HG03280 (cell line): ENCODE results near the gene GRK1.

Experiments used
- ATAC-seq: cut with Tn5 transposase; IDR thresholded peaks from one replicate; pipeline ENCODE4 v1.9.1; 2021; ENCODE audit warnings: mild to moderate bottlenecking, moderate library complexity; ENCODE audit not compliant: unreplicated experiment

Gene GRK1

DNA sequence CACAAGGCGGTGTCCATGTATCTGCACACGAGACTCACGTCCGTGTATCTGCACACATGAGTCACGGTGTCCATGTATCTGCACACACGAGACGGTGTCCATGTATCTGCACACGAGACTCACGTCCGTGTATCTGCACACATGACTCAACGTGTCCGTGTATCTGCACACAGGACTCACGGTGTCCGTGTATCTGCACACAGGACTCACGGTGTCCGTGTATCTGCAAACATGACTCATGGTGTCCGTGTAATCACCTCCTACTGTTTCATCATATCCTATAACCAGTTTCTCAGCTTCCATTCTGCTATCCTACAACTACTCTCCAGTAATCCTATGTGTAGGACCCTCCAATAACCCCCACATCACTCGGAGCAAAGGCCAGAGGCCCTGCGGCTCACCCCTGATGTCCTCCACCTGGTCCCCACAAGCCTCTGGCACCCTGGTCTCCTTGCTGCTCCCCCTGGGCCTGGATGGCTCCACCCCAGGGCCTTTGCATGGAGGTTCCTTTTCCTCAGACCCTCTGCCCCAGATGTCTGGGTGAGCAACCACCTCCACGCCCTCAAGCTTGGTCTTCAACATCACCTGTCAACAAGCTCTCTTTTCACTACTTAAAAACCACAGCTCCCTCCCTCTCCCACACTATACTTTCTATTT lies 89.5 kb downstream of the GRK1 start:
- no peak for ATAC-seq

DNA sequence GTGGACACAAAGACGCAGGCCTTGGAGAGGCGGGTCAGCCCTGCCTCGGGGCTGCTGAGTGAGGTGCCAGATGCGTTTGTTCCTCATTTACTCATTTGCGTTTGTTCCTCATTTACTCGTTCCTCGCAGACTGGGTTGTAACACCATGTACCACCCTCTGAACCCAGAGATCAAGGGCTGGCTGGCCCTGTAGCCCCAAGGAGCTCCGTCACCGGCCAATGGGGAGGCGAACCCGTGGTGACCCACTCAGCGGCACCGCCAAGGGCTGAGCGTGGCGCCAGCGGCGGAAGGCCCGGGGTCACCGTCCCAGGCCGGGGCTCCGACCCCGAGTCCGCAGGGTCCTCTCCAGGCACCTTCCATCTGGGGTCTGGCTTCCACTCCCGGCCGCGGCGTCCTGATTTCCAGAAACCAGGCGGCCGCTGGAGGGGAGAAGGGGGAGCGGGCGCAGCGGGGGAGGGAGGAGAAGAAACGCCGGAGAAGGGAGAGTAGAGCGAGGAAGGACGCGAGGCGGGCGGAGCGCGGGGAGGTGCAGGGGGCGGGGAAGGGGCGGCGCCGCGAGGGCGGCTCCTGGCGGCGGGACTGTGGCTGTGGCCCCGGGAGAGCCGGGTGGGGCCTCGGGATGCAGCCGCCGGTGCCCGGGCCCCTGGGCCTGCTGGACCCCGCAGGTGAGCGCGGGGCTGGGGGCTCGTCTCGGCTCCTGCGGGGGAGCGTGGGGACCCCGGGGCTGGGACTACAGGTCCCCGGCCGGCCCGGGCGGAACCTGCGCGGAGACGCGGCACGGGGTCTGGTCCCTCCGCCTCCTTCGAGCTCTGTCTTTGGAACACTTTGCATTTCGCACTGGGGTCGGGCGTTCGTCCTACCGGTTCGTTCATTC lies 91.9 kb downstream of the GRK1 start, which contains the start of gene TMEM255B:
TMEM255B (plus strand) TSS at position 576 of the 874 bp plus-strand sequence; CDS start at position 620, 44 bp downstream.
- ATAC-seq = peak; percentile 71

DNA sequence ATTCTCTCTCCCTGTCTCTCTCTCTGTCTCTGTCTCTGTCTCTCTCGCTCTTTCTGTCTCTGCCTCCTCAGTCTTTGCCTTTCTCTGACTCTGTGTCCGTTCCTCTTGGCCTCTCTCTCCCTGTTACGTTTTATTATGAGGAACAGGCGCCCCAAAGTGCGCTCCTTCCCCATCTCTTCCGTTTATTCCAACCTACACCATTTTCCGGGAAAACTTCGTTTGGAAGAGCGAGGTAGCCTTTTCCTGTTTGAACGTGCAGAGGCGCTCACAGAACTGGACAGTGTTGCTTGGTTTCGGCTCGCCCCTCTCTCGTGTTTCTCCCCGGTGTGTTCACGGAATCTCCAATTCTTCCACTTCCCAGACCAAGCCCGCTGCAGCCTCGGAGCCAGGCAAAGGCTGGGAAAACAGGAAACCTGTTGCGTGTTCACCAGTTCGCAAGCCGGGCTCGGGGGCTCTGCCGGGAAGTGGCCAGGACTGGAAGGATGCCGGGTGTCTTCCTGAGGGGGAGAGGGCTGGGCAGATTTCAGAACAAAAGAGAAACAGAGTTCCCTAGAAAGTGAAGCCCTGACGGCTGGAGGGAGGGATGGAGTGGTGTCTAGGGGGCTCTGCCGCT lies 92.6 kb downstream of the GRK1 start:
- ATAC-seq = no peak

DNA sequence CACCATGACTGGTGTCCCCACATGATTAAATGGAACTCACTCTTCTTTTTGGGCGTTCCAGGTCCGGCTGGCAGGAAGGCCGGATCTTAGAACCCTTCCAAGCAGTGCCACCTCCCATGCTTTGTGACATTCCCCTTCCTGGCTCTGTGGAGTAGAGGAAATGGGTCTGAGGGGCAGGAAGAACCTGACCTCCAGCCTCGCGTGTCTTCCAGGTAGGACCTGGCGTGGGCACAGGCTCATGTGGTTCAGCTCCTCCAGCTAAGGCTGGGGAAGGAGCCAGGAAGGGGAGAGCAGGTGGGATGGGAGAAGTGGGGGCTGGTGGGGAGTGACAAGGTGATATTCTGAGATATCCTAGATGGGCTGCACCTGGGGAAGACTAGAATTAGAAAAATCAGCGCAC lies 94.1 kb downstream of the GRK1 start:
- ATAC-seq = no peak

DNA sequence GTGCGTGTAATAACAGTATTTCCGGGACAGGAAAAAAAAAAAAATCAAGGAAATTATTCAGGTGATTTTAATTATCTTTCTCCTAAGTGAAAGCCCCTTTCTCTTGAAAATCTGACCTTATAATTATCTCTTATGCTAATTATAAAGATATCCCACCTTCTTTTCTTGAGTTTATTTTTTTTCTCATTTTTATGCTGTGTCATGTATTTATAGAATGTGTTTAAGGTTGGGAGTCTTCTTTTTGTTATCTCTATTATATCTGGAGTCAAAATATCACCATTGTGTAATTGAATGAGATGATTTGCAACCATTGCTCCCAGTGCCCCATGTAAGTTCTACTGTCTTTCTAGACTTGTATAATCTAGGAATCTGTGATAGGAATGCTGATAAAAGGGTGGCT lies 95.1 kb downstream of the GRK1 start:
- ATAC-seq = no peak

DNA sequence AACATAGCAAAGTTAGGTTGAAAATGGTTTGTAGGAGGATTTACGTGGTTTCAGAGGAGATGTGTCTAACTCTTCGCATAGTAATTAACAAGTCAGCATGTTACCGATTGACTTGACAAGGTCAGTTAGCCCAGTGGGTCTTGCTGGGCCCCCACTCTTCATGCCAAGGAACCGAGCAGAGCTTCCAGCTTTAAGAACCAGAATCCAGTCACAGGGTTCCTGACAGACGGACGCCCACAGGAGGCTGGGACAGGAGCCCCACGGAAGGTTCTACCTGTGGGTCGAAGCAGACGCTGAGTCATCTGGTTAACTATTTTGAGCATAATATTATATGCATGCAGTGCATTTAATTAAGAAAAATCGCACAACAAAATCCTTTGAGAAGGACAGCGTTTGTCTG lies 95.5 kb downstream of the GRK1 start:
- no peak for ATAC-seq

DNA sequence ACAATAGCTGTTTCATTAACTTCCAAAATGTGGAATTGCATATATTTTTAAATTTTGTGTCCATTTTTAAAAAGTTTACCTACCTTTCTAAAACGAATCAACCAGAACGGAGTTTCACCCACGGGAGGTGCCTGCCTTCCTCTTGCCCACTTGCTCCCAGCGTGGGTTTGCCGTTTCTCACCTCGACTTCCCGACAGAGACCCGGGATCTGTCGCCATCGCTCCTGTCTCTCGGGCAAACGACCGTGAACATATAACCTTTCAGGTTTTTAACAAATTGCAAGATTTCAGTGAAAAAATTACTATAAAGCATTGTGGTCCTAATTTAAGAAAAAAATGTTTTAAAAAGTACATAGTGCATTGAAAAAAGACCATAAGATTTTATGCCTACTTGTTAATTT lies 96.2 kb downstream of the GRK1 start:
- ATAC-seq = no peak

DNA sequence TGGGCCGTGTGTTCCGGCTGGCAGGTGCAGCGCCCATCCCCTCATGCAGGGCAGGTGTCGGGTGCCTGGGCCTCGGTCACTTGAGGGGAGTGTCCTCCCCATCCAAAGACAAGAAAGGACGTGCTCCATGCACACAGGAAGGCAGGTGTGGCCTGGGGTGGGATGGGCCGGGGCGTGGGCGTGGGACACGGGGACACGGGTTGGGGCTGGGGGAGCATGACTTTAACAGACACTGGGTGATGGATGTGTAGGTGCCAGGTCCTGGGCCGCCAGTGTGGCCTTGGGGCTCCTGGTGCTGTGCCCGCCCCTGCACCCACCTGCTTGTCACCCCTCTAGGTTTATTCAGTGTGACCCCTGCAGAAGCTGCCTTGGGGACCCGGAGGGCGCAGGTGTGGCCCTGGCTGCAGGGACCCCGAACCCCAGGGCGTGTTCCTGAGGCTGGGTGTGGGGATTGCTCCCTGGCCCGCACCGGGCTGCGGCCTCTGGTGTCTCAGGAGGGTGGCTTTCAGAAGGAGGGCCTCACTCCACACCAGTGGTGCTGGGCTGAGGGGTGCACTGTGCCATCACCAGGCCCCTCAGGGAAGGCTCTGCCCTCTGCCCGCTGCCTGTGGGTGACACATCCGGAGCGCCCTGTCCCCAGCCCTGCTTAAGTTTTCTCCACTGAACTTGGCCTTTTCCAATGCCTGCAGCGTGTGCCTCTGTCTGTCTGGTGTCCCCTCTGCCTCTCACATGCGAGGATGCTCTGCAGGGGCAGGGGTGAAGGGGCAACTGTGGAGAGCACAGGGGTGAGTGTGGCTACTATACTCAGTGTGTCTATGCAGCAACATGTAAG lies 97.2 kb downstream of the GRK1 start:
- ATAC-seq = no peak

DNA sequence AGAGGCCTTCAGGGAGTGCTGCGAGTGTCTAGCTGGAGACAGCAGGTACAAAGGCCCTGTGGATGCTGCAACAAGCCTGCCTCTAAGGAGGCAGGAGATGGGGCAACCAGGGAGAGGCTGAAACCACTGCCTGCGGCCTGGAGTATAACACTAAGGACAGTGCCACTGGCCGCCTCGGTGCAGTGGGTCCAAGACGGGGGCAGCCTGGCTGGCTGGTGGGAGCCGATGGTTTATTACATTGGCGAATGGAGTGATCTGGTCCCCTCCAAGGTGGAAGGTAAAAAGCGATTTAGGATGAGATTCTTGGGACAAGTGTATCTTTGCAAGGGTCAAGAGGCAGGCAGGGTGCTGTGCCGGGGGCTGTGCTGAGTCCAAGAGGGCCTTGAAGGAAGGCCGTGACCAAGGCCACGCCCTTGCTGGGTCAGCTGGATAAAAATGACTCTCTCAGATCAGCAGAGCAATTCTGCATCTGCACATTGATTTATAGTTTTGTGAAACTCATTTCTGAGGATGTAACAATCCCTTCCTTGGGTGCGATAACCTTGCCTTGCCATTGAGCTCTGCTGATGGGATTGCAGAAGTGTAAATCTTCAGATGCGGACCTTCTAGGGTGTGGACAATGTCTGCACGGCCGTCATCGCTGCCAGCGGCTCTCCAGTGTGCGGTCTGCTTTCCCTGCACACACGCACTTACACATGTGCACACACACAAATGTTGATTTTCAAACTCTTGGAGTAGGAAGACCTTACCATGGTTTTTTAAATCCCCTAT lies 98.0 kb downstream of the GRK1 start:
- no peak for ATAC-seq

DNA sequence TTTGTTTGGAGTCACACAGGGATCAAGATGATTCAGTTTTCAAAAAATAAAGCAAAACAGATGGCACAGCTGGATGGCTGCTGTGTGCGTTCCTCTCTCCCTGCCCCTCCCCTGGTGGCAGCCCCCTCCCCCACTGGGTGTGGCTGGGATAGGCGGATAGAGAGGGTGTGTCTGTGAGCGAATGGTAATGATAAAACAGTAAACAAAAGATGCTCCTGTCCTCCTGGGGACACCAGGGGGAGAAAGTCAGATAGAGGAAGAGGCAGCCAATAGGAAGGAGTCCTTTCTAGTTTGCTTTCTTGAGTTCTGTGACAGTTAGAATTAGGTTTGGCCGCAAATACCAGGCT lies 98.5 kb downstream of the GRK1 start:
- no peak for ATAC-seq

DNA sequence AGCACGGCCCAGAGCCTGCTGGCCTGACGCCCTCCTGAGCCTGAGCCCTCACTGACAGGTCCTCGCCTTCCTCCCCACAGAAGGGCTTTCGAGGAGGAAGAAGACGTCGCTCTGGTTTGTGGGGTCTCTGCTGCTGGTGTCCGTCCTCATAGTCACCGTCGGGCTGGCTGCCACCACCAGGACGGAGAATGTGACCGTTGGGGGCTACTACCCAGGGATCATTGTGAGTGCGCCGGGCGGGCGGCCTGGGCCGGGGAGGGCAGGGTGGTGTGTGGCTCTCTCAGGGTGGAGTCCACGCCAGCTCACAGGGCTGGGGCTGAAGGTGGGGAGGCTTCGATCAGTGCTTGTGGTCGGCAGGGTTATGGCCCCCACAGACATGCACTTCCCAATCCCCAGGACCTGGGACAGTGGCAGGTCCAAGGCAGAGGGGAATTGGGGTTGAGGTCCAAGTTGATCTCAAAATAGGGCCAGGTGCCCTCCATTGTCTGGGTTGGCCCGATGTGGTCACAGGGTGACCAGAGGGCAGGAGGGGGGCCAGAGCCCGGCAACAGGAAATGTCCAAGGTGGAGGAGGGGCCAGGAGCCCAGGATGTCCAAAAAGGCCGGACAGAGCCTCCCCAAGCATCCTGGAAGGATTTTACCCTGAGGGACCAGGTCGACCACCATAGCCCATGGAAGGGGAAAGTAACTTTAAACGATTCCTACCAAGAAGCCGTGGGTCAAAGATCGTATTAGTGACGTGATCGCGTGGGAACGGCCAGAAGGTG lies 99.2 kb downstream of the GRK1 start:
- no peak for ATAC-seq

DNA sequence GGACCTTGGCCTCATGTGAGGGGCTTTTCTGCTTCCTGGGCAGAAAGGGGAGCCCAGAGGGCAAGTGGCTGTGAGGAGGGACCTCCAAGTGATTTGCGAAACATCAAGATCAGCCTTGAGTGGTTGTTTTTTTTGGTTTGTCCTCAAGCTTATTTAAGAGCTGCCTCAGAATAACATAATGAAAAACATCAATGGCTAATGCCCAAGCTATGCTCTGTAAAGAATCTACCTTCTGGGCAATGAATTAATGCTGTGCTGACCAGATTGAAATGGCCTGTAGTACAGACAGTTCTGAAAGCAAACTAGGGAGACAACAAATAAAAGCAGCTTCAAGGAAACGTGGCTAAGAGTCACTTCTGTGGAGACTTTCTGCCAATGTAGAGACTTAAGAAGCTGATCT lies 100.3 kb downstream of the GRK1 start:
- no peak for ATAC-seq

DNA sequence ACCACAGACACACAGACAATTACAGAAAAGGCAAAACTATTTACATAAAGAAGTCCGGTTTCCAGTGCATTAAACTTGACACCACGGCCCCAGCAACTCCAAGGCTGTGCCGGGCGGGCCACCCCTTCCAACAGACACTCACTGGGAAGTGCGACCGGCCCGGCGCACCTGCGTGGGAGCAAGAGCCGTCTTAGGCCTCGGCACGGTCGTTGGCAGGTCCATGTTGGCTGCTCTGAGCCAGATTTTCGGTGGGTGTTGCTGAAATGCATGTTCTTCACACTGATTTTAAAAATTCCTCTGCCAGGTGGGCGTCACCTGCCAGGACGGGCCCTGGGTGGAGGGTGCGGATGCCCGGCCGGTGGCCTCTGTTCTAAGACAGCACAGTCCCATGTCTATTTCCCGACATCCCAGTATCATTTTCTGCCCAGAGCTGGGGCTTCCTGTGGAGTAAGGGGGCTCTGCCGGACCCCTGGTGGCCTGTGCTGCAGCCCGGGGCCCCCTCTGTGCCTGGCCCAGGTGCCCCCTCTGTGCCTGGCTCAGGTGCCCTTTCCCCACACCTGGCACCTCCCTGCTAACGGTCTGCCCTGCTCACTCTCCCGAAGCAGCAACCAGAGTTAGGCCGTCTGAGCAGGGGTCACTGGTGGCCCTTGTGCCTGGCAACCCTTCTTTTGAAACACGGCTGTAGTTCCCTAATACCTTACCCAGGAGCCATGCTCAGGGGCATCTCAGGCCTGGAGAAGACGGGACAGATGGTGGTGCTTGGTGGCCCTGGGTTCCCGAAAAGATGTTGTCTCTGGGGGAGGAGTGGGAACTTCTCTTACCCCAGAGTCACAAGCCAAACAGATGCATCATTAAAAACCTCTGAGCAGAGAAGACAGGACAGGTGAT lies 101.2 kb downstream of the GRK1 start:
- ATAC-seq = no peak

DNA sequence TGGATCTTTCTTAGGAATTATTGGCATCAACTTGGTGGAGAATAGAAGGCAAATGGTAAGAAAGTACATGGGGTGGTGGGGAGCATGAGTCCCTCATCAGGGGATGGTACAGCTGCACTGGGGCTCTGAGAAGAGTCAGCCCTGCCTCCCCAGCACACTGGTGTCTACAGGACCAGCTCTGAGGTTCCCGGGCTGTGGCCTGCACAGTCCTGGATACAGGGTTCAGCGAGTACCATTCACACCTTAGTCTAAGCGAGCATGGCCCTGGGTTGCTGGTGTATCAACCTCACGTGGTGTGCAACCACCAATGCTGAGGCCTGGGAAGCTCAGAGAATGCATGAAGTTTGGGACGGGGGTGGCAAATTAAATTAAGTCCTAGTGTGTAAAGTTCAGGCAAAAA lies 102.1 kb downstream of the GRK1 start:
- ATAC-seq = no peak

DNA sequence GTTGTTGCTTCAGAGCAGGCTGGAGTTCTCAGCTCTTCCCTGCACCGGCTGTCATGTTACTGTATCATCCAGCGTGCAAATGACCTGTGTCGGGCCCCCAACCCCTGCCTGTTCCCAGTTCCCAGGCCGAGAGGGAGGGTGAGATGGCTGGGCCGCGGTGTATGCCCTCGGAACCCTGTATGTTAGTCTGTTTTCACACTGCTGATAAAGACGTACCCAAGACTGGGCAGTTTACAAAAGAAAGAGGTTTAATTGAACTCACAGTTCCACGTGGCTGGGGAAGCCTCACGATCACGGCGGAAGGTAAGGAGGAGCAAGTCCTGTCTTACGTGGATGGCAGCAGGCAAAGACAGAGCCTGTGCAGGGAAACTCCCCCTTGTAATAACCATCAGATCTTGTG lies 102.9 kb downstream of the GRK1 start:
- no peak for ATAC-seq

DNA sequence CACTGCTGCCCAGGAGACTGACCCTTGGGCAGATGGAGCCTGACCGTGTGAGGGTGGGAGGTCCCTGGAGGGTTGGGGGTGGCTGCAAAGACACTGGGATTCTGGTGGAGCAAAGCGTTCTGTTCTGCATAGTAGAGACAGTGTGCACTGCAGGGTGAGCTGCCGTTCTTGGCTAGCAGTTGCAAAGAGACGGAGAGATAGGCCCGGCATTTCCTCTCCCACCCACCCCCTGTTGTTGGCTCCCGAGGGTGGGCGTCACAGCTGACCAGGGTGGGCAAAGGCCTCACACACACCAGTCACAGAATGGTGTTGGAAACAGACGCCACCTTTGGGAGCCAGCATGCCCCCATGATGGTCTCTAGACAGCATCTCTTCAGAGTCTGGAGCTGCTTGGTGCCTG lies 103.4 kb downstream of the GRK1 start:
- ATAC-seq = no peak

DNA sequence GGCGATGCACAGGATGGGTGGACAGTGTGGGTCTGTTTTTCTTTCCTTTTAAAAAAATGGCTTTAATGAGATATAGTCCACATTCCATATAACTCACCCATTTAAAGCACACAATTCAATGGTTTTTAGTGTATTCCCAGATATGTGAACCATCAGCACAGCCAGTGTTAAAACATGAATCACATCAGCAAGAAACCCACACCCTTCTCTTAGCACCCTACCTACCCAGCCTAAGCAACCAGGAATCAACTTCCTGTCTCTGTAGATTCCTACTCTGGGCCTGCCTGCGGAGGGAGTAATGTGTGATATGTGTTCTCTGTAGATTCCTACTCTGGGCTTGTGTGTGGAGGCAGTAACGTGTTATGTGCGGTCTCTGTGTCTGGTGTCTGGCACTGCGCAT lies 103.9 kb downstream of the GRK1 start:
- no peak for ATAC-seq

DNA sequence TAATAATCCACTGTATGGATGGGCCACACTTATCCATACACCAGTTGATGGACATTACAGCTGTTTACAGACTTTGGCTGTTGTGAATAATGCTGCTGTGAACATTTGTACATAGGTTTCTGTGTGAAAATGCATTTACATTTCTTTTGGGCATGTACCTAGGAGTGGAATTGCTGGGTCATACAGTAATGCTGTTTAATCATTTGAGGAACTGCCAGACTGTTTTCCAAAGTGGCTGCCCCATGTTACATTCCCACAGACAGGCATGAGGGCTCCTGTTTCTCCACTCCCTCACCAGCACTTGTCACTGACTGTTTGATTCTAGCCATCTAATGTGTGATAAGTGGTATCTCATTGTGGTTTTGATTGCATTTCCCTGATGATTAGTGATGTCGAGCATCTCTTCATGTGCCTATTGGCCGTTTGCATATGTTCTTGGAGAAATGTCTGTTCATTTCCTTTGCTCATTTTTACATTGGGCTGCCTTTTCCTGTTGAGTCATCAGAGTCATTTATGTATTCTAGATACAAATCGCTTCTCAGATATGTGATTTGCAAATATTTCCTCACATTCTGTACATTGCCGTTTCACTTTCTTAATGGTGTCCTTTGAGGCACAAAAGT lies 104.8 kb downstream of the GRK1 start:
- ATAC-seq = no peak
